Measurements from ENCODE around the gene MS4A12.

GRCh38 chr11:60482361-60482760 is 10.2 kb upstream of the MS4A12 start:
- TF ChIP-seq CTCF (conservative IDR thresholded peaks at IDR 0.05 in 1 of 2, IDR thresholded peaks at IDR 0.05 in 1 of 2; ENCODE audit: low read depth in 1 of 2, low read length in 2 of 2) = no peak
- no peak for TF ChIP-seq EZH2 (IDR thresholded peaks at IDR 0.05; ENCODE audit: low read length, missing control alignments)
